Measurements from ENCODE around the gene FOXO4.

The FOXO4 gene

DNA sequence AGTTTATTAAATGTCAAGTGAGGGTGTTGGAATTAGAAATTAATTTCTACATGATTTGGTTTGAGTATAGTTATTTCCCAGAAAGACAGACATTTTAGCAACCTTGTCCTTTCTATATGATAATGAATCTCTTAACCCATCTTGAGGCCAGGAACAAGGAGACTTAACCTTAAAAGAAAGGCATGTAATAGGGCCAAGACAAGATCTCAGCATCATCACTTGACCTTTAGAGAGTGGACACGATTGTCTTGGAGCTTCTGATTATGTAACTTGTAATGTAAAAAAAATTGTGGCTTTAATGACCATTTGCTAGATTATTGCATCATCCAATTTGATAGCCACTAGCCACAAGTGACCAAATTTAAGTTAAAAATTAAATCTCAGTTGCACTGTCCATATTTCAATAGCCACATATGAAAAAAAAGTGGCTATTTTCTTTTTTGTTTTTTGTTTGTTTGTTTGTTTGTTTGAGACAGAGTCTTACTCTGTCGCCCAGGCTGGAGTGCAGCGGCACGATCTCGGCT lies 13.5 kb upstream of the FOXO4 start:
- CTCF ChIA-PET: no interaction called here

DNA sequence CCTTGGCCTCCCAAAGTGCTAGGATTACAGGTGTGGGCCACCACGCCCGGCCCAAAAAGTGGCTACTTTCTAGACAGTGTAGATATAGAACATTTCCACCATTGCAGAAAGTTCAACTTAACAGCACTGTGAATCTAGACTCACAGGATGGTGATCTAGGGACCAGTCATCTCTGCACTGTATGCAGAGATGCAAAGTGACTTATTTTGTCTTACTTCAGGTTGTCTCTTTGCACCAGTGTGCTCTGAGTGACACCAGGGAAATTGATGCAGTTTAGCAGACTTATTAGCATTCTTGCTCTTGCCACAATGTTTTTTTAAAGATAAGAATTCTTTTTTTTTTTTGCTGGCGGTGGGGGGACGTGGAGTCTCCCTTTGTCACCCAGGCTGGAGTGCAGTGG lies 12.8 kb upstream of the FOXO4 start:
- POLR2A ChIA-PET: no interaction called here

More for the DNA sequence above, 13.5 kb upstream of the FOXO4 start:
- TF ChIP-seq, protein P1, sequence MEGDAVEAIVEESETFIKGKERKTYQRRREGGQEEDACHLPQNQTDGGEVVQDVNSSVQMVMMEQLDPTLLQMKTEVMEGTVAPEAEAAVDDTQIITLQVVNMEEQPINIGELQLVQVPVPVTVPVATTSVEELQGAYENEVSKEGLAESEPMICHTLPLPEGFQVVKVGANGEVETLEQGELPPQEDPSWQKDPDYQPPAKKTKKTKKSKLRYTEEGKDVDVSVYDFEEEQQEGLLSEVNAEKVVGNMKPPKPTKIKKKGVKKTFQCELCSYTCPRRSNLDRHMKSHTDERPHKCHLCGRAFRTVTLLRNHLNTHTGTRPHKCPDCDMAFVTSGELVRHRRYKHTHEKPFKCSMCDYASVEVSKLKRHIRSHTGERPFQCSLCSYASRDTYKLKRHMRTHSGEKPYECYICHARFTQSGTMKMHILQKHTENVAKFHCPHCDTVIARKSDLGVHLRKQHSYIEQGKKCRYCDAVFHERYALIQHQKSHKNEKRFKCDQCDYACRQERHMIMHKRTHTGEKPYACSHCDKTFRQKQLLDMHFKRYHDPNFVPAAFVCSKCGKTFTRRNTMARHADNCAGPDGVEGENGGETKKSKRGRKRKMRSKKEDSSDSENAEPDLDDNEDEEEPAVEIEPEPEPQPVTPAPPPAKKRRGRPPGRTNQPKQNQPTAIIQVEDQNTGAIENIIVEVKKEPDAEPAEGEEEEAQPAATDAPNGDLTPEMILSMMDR (IDR thresholded peaks at IDR 0.05; ENCODE audit: insufficient read depth, low read length, missing control alignments): no peak
- H3K4me3 ChIP-seq (ENCODE audit: low read depth, low read length): no peak overlapping the region
- no peak for DNase-seq (ENCODE audit: low read depth, low spot score)
- POLR2A ChIA-PET: no interaction called here

GRCh38 chrX:71085900-71086299 lies 9.8 kb upstream of the FOXO4 start:
- POLR2A ChIA-PET: no interaction called here
- H3K4me3 ChIP-seq (ENCODE audit: low read depth, low read length): no peak overlapping the region
- CTCF ChIA-PET: interaction anchor here (1.4 kb wide), 1 partner anchor 32 kb away, joined by 4 read pairs; the partner anchor contains the start of gene MED12
- TF ChIP-seq, protein P1 (IDR thresholded peaks at IDR 0.05; ENCODE audit: insufficient read depth, low read length, missing control alignments): no peak
- no peak for DNase-seq (ENCODE audit: low read depth, low spot score)

More for the DNA sequence above, 12.8 kb upstream of the FOXO4 start:
- H3K4me3 ChIP-seq (ENCODE audit: low read depth, low read length): no peak overlapping the region
- CTCF ChIA-PET: no interaction called here
- TF ChIP-seq, protein P1 (IDR thresholded peaks at IDR 0.05; ENCODE audit: insufficient read depth, low read length, missing control alignments): no peak
- DNase-seq (ENCODE audit: low read depth, low spot score): no peak

DNA sequence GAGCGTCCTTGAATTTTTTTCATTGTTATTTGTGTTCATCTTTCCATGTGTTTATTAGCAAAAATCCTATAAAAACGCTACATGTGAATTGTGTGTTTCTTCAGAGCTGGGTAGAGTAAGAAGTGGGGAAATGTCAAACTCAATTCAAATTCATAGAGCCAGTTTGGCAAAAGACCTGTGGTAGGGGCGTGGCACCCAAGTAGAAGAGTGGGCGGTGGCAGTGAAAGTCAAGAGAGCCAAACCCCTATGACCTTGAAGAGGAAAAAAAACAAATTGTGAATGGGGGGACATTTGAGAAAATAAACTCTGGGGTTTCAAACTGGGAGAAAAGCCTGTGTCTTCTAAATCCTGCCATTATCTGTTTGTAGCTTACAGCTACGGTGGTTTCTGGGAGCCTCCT lies 4.4 kb upstream of the FOXO4 start:
- ChIA-PET POLR2A (no interaction called here), CTCF (no interaction called here)
- no peak overlapping the region for H3K4me3 ChIP-seq (ENCODE audit: low read depth, low read length)
- TF ChIP-seq, protein P1 (IDR thresholded peaks at IDR 0.05; ENCODE audit: insufficient read depth, low read length, missing control alignments): no peak
- DNase-seq (ENCODE audit: low read depth, low spot score): no peak

- CTCF ChIA-PET: no interaction called here
- H3K4me3 ChIP-seq (ENCODE audit: low read depth, low read length): peak overlapping the region; percentile 64
- POLR2A ChIA-PET: no interaction called here
- DNase-seq (ENCODE audit: low read depth, low spot score): no peak
- TF ChIP-seq, protein P1 (IDR thresholded peaks at IDR 0.05; ENCODE audit: insufficient read depth, low read length, missing control alignments): no peak
Observed at GRCh38 chrX:71095033-71095432, 618 bp upstream of the FOXO4 start.

GRCh38 chrX:71095981-71096759 lies 519 bp downstream of the FOXO4 start:
- ChIA-PET POLR2A (no interaction called here), CTCF (interaction anchor here (0.7 to 1.3 kb wide), 2 partner anchors 8 to 12 kb away, joined by 3 read pairs; no protein-coding TSS in a partner anchor)
- DNase-seq (ENCODE audit: low read depth, low spot score): no peak
- TF ChIP-seq, protein P1 (IDR thresholded peaks at IDR 0.05; ENCODE audit: insufficient read depth, low read length, missing control alignments): no peak
- H3K4me3 ChIP-seq (ENCODE audit: low read depth, low read length): peak overlapping the region; percentile 64
